Measurements from ENCODE around the gene TOM1L2.

The TOM1L2 gene

DNA sequence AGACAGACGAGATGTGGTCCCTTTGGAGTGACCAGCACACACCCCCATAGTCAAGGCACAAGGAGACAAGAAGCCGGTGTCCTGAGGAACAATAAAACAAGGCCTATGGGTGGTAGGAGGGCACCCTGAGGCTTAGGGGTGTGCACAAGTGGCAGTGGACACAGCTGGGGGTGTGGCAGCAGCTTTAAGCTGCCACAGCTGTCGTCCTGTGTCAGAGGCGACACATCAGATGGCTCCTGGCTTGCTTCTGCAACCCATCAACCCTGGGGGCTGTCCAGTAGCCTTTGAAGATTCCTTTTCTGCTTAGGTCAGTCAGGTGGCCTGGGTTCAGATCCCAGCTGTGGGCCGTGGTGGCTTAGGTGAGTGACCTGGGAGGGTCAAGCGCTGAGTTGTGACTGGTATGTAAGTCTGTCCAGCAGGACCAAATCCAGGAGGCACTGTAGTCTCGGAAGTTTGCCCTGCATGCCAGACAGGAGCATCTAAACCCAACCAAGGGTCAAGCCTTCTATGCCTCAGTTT, 16.3 kb upstream of the TOM1L2 start:
- no peaks in the 10 kb centered on the region for H3K27me3 ChIP-seq (ENCODE audit: insufficient read depth, poor library complexity, severe bottlenecking)

DNA sequence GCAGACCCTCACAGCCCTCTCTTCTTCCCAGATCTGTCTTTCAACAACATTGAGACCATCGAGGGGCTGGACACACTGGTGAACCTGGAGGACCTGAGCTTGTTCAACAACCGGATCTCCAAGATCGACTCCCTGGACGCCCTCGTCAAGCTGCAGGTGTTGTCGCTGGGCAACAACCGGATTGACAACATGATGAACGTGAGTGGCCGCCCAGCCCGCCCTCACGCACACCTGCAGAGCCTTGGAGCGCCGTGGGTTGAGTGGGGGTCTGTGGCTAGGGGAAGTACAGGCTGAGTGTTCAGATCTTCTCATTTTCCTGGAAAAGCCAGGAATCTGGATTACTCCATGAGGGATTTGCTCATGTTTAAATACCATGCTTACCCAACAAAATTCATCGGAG, 15.7 kb upstream of the TOM1L2 start:
- no peak overlapping the region for H3K27ac ChIP-seq (replicated peaks)
- no peaks in the 10 kb centered on the region for H3K27me3 ChIP-seq (ENCODE audit: insufficient read depth, poor library complexity, severe bottlenecking)
- TF ChIP-seq SPI1 (IDR thresholded peaks at IDR 0.05; ENCODE audit: borderline replicate concordance, low read depth): no peak
- TF ChIP-seq, protein P1, sequence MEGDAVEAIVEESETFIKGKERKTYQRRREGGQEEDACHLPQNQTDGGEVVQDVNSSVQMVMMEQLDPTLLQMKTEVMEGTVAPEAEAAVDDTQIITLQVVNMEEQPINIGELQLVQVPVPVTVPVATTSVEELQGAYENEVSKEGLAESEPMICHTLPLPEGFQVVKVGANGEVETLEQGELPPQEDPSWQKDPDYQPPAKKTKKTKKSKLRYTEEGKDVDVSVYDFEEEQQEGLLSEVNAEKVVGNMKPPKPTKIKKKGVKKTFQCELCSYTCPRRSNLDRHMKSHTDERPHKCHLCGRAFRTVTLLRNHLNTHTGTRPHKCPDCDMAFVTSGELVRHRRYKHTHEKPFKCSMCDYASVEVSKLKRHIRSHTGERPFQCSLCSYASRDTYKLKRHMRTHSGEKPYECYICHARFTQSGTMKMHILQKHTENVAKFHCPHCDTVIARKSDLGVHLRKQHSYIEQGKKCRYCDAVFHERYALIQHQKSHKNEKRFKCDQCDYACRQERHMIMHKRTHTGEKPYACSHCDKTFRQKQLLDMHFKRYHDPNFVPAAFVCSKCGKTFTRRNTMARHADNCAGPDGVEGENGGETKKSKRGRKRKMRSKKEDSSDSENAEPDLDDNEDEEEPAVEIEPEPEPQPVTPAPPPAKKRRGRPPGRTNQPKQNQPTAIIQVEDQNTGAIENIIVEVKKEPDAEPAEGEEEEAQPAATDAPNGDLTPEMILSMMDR (IDR thresholded peaks at IDR 0.05; ENCODE audit: insufficient read depth, low read length): no peak
- TF ChIP-seq, protein P2, sequence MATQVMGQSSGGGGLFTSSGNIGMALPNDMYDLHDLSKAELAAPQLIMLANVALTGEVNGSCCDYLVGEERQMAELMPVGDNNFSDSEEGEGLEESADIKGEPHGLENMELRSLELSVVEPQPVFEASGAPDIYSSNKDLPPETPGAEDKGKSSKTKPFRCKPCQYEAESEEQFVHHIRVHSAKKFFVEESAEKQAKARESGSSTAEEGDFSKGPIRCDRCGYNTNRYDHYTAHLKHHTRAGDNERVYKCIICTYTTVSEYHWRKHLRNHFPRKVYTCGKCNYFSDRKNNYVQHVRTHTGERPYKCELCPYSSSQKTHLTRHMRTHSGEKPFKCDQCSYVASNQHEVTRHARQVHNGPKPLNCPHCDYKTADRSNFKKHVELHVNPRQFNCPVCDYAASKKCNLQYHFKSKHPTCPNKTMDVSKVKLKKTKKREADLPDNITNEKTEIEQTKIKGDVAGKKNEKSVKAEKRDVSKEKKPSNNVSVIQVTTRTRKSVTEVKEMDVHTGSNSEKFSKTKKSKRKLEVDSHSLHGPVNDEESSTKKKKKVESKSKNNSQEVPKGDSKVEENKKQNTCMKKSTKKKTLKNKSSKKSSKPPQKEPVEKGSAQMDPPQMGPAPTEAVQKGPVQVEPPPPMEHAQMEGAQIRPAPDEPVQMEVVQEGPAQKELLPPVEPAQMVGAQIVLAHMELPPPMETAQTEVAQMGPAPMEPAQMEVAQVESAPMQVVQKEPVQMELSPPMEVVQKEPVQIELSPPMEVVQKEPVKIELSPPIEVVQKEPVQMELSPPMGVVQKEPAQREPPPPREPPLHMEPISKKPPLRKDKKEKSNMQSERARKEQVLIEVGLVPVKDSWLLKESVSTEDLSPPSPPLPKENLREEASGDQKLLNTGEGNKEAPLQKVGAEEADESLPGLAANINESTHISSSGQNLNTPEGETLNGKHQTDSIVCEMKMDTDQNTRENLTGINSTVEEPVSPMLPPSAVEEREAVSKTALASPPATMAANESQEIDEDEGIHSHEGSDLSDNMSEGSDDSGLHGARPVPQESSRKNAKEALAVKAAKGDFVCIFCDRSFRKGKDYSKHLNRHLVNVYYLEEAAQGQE (IDR thresholded peaks at IDR 0.05; ENCODE audit: insufficient replicate concordance, low read depth): no peak
- no peak for TF ChIP-seq GABPA (IDR thresholded peaks at IDR 0.05; ENCODE audit: low read depth)
- no peak for TF ChIP-seq POLR2AphosphoS5 (IDR thresholded peaks at IDR 0.05; ENCODE audit: low read depth)
- no peak overlapping the region for H3K4me3 ChIP-seq (replicated peaks; ENCODE audit: insufficient read depth, low read length)
- no peak for DNase-seq (ENCODE audit: low read depth in 1 of 2, low spot score in 1 of 2)

More for the DNA sequence above, 16.3 kb upstream of the TOM1L2 start:
- TF ChIP-seq, protein P1 (IDR thresholded peaks at IDR 0.05; ENCODE audit: insufficient read depth, low read length): no peak
- TF ChIP-seq, protein P2 (IDR thresholded peaks at IDR 0.05; ENCODE audit: insufficient replicate concordance, low read depth): no peak
- no peak for TF ChIP-seq GABPA (IDR thresholded peaks at IDR 0.05; ENCODE audit: low read depth)
- TF ChIP-seq POLR2AphosphoS5 (IDR thresholded peaks at IDR 0.05; ENCODE audit: low read depth): no peak
- TF ChIP-seq SPI1 (IDR thresholded peaks at IDR 0.05; ENCODE audit: borderline replicate concordance, low read depth): no peak
- H3K4me3 ChIP-seq (replicated peaks; ENCODE audit: insufficient read depth, low read length): no peak overlapping the region
- no peak for DNase-seq (ENCODE audit: low read depth in 1 of 2, low spot score in 1 of 2)
- no peak overlapping the region for H3K27ac ChIP-seq (replicated peaks)

DNA sequence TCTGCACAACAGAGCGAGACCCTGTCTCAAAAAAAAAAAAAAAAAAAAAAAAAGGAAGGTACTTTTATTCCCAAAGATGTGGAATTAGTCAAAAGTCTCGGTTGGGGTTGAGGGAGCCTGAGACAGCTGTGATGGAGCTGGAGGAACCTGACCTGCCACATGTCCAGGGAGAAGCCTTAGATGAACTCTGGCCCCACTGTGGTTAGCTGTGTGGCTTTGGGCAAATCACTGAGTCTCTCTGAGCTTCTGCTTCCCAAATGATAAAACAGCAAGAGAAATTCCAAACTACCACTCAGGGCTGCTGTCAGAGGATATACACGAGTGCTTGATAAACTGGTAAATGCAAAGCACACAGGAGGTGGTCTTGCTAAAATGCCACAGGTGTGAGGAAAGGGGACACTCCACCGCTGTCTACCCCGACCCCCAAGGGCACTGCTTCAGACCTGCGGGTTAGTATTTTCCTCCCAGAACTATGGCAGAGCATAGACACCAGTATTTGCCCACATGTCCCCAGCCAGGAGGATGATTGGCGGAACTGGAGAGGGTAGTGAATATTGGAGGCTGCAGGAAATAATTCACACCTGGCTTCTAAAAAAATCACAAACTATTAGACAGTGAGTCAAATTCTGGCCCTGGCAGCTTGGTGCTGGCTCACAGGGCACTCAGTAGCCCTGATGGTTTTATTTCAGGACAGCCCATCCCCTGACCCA, 15.1 kb upstream of the TOM1L2 start:
- Histone ChIP-seq H3K27me3 (ENCODE audit: insufficient read depth, poor library complexity, severe bottlenecking) (no peaks in the 10 kb centered on the region), H3K27ac (replicated peaks) (no peak overlapping the region), H3K4me3 (replicated peaks; ENCODE audit: insufficient read depth, low read length) (no peak overlapping the region)
- no peak for DNase-seq (ENCODE audit: low read depth in 1 of 2, low spot score in 1 of 2)
- TF ChIP-seq, protein P2 (IDR thresholded peaks at IDR 0.05; ENCODE audit: insufficient replicate concordance, low read depth): no peak
- TF ChIP-seq GABPA (IDR thresholded peaks at IDR 0.05; ENCODE audit: low read depth): no peak
- TF ChIP-seq POLR2AphosphoS5 (IDR thresholded peaks at IDR 0.05; ENCODE audit: low read depth): no peak
- no peak for TF ChIP-seq SPI1 (IDR thresholded peaks at IDR 0.05; ENCODE audit: borderline replicate concordance, low read depth)
- TF ChIP-seq, protein P1 (IDR thresholded peaks at IDR 0.05; ENCODE audit: insufficient read depth, low read length): no peak
